Liver (tissue), 9 donors: ENCODE data around the gene TMEM44. TPM values are rescaled to one million over a fixed set of nuclear protein-coding genes. Genes with fewer than 3 reads are reported as not detected.

Source experiments
- DNase-seq: peaks from one replicate; pipeline ENCODE4 v3.0.0-alpha.2; 2017; ENCODE audit warnings: low spot score
- H3K27ac ChIP-seq, 2 donors: one replicate each; pipeline ENCODE4 v1.7.0; 2013; ENCODE audit warnings: inconsistent platforms in 2 of 2, low read length in 2 of 2, control low read depth in 1 of 2, low read depth in 1 of 2, mild to moderate bottlenecking in 1 of 2
- H3K27me3 ChIP-seq, 4 donors: one replicate each; pipeline versions ENCODE4 v1.6.1 to v1.7.0; 2013; ENCODE audit warnings: low read length in 3 of 4, inconsistent platforms in 1 of 4, mild to moderate bottlenecking in 1 of 4, moderate library complexity in 1 of 4; ENCODE audit not compliant: control insufficient read depth in 4 of 4, insufficient read depth in 4 of 4
- H3K36me3 ChIP-seq, 4 donors: one replicate each; pipeline versions ENCODE4 v1.6.1 to v1.7.0; 2013; ENCODE audit warnings: low read length in 3 of 4, mild to moderate bottlenecking in 3 of 4, low read depth in 1 of 4, moderate library complexity in 1 of 4; ENCODE audit not compliant: control insufficient read depth in 4 of 4, insufficient read depth in 3 of 4
- H3K4me1 ChIP-seq, 4 donors: one replicate each; pipeline versions ENCODE4 v1.6.1 to v1.7.0; 2013; ENCODE audit warnings: low read length in 3 of 4, mild to moderate bottlenecking in 3 of 4, moderate library complexity in 1 of 4; ENCODE audit not compliant: control insufficient read depth in 4 of 4, insufficient read depth in 4 of 4
- H3K4me3 ChIP-seq, 3 donors: one replicate each; pipeline versions ENCODE4 v1.6.1 to v1.7.0; 2013; ENCODE audit warnings: low read length in 3 of 3, control low read depth in 1 of 3, low read depth in 1 of 3, mild to moderate bottlenecking in 1 of 3
- H3K9ac ChIP-seq, 2 donors: one replicate each; pipeline ENCODE4 v1.7.0; 2013; ENCODE audit warnings: low read length in 2 of 2, mild to moderate bottlenecking in 2 of 2, moderate library complexity in 2 of 2, control low read depth in 1 of 2, low read depth in 1 of 2
- H3K9me3 ChIP-seq, 4 donors: one replicate each; pipeline versions ENCODE4 v1.6.1 to v1.7.0; 2013; ENCODE audit warnings: low read length in 3 of 4; ENCODE audit not compliant: control insufficient read depth in 4 of 4
- HNF4G ChIP-seq: IDR thresholded peaks from 2 replicates; pipeline ENCODE4 v1.6.1; 2016; ENCODE audit warnings: antibody characterized with exemption
- NR2F2 ChIP-seq: IDR thresholded peaks from 2 replicates; pipeline ENCODE4 v1.6.1; 2016; ENCODE audit warnings: antibody characterized with exemption
- SP1 ChIP-seq: IDR thresholded peaks from 2 replicates; pipeline ENCODE4 v1.6.1; 2018; ENCODE audit warnings: antibody characterized with exemption, mild to moderate bottlenecking
- TAF1 ChIP-seq: conservative IDR thresholded peaks from 2 replicates; pipeline ENCODE4 v1.6.1; 2016; ENCODE audit warnings: antibody characterized with exemption, mild to moderate bottlenecking
- YY1 ChIP-seq: IDR thresholded peaks from 2 replicates; pipeline ENCODE4 v1.6.1; 2016; ENCODE audit warnings: antibody characterized with exemption, mild to moderate bottlenecking
- ZBTB33 ChIP-seq: IDR thresholded peaks from 2 replicates; pipeline ENCODE4 v1.6.1; 2016; ENCODE audit warnings: antibody characterized with exemption
- WGBS: extraction: QIAGEN DNeasy Blood & Tissue Kit; methylation state at CpG from one replicate; pipeline ENCODE4 v1.1.7; 2013; 5-methylcytosine and 5-hydroxymethylcytosine counted together
- polyA plus RNA-seq, 2 donors: library from polyadenylated mRNA; stranded (reverse) in 1 of 2; unstranded in 1 of 2; fragments of 200-250 nt in 1 of 2; fragments of >200 nt in 1 of 2; fragmentation: Nextera tagmentation in 1 of 2; extraction: Ambion mirVana in 1 of 2; gene quantifications; one replicate each; pipeline versions ENCODE4 v1.2.1 to v1.2.3, GENCODE V29; 2013 to 2015
- total RNA-seq, 2 donors: library from RNA; depleted of rRNA; stranded (reverse); fragments of >200 nt; gene quantifications; one replicate each; pipeline ENCODE4 v1.2.3, GENCODE V29; 2014
- TF ChIP-seq, protein P1 (sequence below): fragments of 150-350 bp; IDR thresholded peaks from 2 replicates; pipeline ENCODE4 v1.5.1; 2017; ENCODE audit warnings: improper control_type of control experiment, low read depth, low read length; ENCODE audit not compliant: missing input control
- TF ChIP-seq, protein P2 (sequence below): IDR thresholded peaks from 2 replicates; pipeline ENCODE4 v1.6.1; 2016; ENCODE audit warnings: antibody characterized with exemption
- TF ChIP-seq, protein P3 (sequence below): IDR thresholded peaks from 2 replicates; pipeline ENCODE4 v1.6.1; 2016; ENCODE audit warnings: antibody characterized with exemption
- donor health status: healthy.
- donor health status: healthy.
- donor health status: healthy.
- donor health status: healthy.
- donor health status: healthy.

TMEM44 gene
- total and polyA plus RNA-seq, 4 donors, result 1.8 to 5.0 (median 3.2) TPM

GRCh38 chr3:194552327-194552949 is 80.8 kb downstream of the TMEM44 start:
- peaks cover 0 to 3% (median 0%) of the 10 kb centered on the region in 4 donors for H3K4me1 ChIP-seq
- no peak overlapping the region for H3K9ac ChIP-seq

DNA sequence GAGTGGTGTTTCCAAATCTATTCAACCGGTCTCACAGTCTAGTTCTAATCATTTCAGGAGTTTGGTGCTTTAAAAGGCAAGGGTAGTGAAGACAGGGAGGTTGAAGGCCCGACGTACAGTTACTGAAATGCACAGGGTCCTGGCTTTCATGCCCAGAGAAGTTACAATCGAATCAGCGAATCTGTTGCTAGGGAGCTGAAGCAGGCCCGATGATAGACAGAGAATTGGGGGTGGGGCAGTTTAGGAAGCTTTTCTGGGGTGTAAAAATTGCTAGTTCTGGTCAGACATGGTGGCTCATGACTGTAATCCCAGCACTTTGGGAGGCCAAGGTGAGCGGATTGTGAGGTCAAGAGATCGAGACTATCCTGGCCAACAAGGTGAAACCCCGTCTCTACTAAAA is 83.4 kb downstream of the TMEM44 start:
- Histone ChIP-seq H3K4me1 (no peaks in the 10 kb centered on the region), H3K9ac (no peak overlapping the region), H3K9me3 (no peaks in the 10 kb centered on the region), H3K27me3 (no peaks in the 10 kb centered on the region), H3K36me3 (no peaks in the 10 kb centered on the region), H3K27ac (no peak overlapping the region), H3K4me3 (no peak overlapping the region)
- 95% methylated on average over 9 of the region's 9 CpGs for WGBS
- no peak for DNase-seq
- TF ChIP-seq, protein P1, sequence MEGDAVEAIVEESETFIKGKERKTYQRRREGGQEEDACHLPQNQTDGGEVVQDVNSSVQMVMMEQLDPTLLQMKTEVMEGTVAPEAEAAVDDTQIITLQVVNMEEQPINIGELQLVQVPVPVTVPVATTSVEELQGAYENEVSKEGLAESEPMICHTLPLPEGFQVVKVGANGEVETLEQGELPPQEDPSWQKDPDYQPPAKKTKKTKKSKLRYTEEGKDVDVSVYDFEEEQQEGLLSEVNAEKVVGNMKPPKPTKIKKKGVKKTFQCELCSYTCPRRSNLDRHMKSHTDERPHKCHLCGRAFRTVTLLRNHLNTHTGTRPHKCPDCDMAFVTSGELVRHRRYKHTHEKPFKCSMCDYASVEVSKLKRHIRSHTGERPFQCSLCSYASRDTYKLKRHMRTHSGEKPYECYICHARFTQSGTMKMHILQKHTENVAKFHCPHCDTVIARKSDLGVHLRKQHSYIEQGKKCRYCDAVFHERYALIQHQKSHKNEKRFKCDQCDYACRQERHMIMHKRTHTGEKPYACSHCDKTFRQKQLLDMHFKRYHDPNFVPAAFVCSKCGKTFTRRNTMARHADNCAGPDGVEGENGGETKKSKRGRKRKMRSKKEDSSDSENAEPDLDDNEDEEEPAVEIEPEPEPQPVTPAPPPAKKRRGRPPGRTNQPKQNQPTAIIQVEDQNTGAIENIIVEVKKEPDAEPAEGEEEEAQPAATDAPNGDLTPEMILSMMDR, result no peak

More at GRCh38 chr3:194552327-194552949, 80.8 kb downstream of the TMEM44 start:
- no peaks in the 10 kb centered on the region for H3K36me3 ChIP-seq
- H3K27ac ChIP-seq, result no peak overlapping the region
- TF ChIP-seq YY1 (no peak), ZBTB33 (no peak), NR2F2 (no peak), SP1 (no peak), HNF4G (no peak), TAF1 (no peak)
- TF ChIP-seq, protein P1, result no peak
- TF ChIP-seq, protein P2, sequence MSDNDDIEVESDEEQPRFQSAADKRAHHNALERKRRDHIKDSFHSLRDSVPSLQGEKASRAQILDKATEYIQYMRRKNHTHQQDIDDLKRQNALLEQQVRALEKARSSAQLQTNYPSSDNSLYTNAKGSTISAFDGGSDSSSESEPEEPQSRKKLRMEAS, result no peak
- TF ChIP-seq, protein P3, sequence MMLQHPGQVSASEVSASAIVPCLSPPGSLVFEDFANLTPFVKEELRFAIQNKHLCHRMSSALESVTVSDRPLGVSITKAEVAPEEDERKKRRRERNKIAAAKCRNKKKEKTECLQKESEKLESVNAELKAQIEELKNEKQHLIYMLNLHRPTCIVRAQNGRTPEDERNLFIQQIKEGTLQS, result no peak
- no peak for DNase-seq
- H3K9me3 ChIP-seq, result no peaks in the 10 kb centered on the region
- H3K27me3 ChIP-seq, result no peaks in the 10 kb centered on the region
- 96% methylated on average over 8 of the region's 8 CpGs for WGBS
- H3K4me3 ChIP-seq, result no peak overlapping the region
